Measurements from ENCODE around the gene DUOX2.

The DUOX2 gene

DNA sequence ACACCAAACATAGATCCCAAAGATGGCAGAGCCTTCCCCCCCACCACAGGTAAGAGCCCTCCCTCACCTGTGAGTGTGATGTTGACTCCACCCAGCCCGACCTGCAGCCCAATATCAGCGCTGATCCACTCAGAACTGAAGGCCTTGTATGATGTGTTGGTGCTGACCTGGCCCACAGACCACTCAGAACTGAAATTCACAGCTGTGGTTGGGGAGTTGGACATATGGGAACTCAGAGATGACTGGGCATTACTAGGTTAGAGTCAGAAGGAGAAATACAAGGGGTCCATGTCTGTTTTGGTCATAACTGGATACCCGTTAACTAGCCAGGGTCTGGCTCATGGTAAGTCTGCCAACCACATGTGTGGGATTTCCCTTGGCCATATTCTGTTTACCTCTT is 7.0 kb upstream of the DUOX2 start:
- no peaks in the 10 kb centered on the region for H3K27me3 ChIP-seq (ENCODE audit: insufficient read depth, low read length, poor library complexity, severe bottlenecking)
- TF ChIP-seq CTCF (conservative IDR thresholded peaks at IDR 0.05; ENCODE audit: low read length) (no peak), EZH2phosphoT487 (IDR thresholded peaks at IDR 0.05; ENCODE audit: borderline replicate concordance) (no peak)
- H4K20me1 ChIP-seq (ENCODE audit: insufficient read depth, low read length, poor library complexity, severe bottlenecking), result no peaks in the 10 kb centered on the region
- no peaks in the 10 kb centered on the region for H3K36me3 ChIP-seq (ENCODE audit: insufficient read depth, low read length)
- no peaks in the 10 kb centered on the region for H3K79me2 ChIP-seq (ENCODE audit: insufficient read depth, low read length)
- H3K9me3 ChIP-seq (ENCODE audit: insufficient read depth, low read depth, low read length), result no peaks in the 10 kb centered on the region
- H3K4me1 ChIP-seq (ENCODE audit: insufficient read depth, low read length, poor library complexity, severe bottlenecking), result no peaks in the 10 kb centered on the region
- H3K4me3 ChIP-seq (ENCODE audit: low read length, poor library complexity, severe bottlenecking), result no peak overlapping the region
- no peaks in the 10 kb centered on the region for H3F3A ChIP-seq (ENCODE audit: low read depth)
- no peak overlapping the region for H2AFZ ChIP-seq (ENCODE audit: low read length)
- H3K9me2 ChIP-seq (replicated peaks; ENCODE audit: low read depth, low read length), result no peaks in the 10 kb centered on the region
- H3K4me2 ChIP-seq (ENCODE audit: low read depth, low read length, poor library complexity, severe bottlenecking), result no peak overlapping the region
- no peak overlapping the region for H3K9ac ChIP-seq (ENCODE audit: low read depth, low read length, poor library complexity, severe bottlenecking)

DNA sequence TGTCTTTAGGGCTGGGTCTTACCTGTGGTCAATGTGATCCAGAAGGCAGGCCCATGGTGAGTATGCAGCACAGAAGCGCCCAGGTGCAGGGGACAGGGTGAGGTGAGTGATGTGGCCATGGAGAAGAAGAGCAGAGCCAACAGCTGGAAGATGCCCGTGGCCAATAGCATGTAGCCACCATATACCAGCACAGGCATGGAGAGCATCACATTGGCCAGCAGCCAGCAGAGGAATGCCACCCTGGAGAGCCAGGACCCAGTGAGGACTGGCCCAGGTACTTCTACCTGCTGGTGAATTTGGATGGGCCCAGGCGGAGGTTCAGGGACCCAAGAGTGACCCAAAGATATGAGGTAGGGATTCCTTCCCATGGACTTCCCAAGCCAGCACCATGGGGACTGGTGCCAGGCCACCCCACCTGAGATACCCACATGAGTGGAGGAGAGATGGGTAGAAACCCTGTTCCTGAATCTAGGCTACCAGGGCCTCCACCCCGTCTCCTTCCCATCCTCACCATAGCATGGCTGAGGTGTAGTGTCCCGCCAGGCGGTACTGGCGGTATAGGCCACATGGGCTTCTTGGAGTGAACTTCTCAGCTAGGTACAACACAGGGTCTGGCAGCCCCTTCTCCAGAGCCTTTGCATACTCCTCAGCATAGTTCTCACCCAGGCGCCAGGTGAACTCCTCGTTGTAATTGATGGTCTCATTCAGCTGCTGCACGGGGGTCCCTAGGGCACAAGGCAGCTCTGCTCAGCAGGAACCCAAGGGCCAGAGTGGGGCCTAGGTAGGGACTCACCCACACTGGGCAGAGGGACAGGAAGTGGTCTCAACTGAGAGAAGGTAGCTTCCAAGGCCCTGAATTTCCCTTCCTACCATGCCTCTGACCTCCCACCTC is 6.4 kb upstream of the DUOX2 start:
- Histone ChIP-seq H2AFZ (ENCODE audit: low read length) (no peak overlapping the region), H3K9me2 (replicated peaks; ENCODE audit: low read depth, low read length) (no peaks in the 10 kb centered on the region), H3K4me2 (ENCODE audit: low read depth, low read length, poor library complexity, severe bottlenecking) (no peak overlapping the region), H3K36me3 (ENCODE audit: insufficient read depth, low read length) (no peaks in the 10 kb centered on the region), H3K9ac (ENCODE audit: low read depth, low read length, poor library complexity, severe bottlenecking) (no peak overlapping the region), H3F3A (ENCODE audit: low read depth) (no peaks in the 10 kb centered on the region), H4K20me1 (ENCODE audit: insufficient read depth, low read length, poor library complexity, severe bottlenecking) (no peaks in the 10 kb centered on the region), H3K27me3 (ENCODE audit: insufficient read depth, low read length, poor library complexity, severe bottlenecking) (no peaks in the 10 kb centered on the region), H3K79me2 (ENCODE audit: insufficient read depth, low read length) (no peaks in the 10 kb centered on the region), H3K9me3 (ENCODE audit: insufficient read depth, low read depth, low read length) (no peaks in the 10 kb centered on the region), H3K4me1 (ENCODE audit: insufficient read depth, low read length, poor library complexity, severe bottlenecking) (no peaks in the 10 kb centered on the region), H3K4me3 (ENCODE audit: low read length, poor library complexity, severe bottlenecking) (no peak overlapping the region)
- TF ChIP-seq EZH2phosphoT487 (IDR thresholded peaks at IDR 0.05; ENCODE audit: borderline replicate concordance) (no peak), CTCF (conservative IDR thresholded peaks at IDR 0.05; ENCODE audit: low read length) (no peak)

GRCh38 chr15:45118996-45119395 is 5.0 kb upstream of the DUOX2 start:
- H3K9me2 ChIP-seq (replicated peaks; ENCODE audit: low read depth, low read length), result no peaks in the 10 kb centered on the region
- no peaks in the 10 kb centered on the region for H3K27me3 ChIP-seq (ENCODE audit: insufficient read depth, low read length, poor library complexity, severe bottlenecking)
- TF ChIP-seq EZH2phosphoT487 (IDR thresholded peaks at IDR 0.05; ENCODE audit: borderline replicate concordance) (no peak), CTCF (conservative IDR thresholded peaks at IDR 0.05; ENCODE audit: low read length) (no peak)
- H4K20me1 ChIP-seq (ENCODE audit: insufficient read depth, low read length, poor library complexity, severe bottlenecking), result no peaks in the 10 kb centered on the region
- no peaks in the 10 kb centered on the region for H3K9me3 ChIP-seq (ENCODE audit: insufficient read depth, low read depth, low read length)
- no peak overlapping the region for H2AFZ ChIP-seq (ENCODE audit: low read length)
- no peak overlapping the region for H3K9ac ChIP-seq (ENCODE audit: low read depth, low read length, poor library complexity, severe bottlenecking)
- no peaks in the 10 kb centered on the region for H3K79me2 ChIP-seq (ENCODE audit: insufficient read depth, low read length)
- H3K4me3 ChIP-seq (ENCODE audit: low read length, poor library complexity, severe bottlenecking), result no peak overlapping the region
- no peaks in the 10 kb centered on the region for H3K4me1 ChIP-seq (ENCODE audit: insufficient read depth, low read length, poor library complexity, severe bottlenecking)
- H3K36me3 ChIP-seq (ENCODE audit: insufficient read depth, low read length), result no peaks in the 10 kb centered on the region
- H3F3A ChIP-seq (ENCODE audit: low read depth), result no peaks in the 10 kb centered on the region
- H3K4me2 ChIP-seq (ENCODE audit: low read depth, low read length, poor library complexity, severe bottlenecking), result no peak overlapping the region

Data from Loucy (cell line).